SU-DHL-6 (cell line): ENCODE data around the gene UBTF.
"Not testable (repeated sequence)": the region's sequence is repeated elsewhere in the genome, so short reads cannot be mapped to it uniquely, and the experiment has no call there.

ENCODE experiments used
- EZH2phosphoT487 ChIP-seq: fragments of 200-600 bp; sonication (generic), shearing (Covaris generic); conservative IDR thresholded peaks from 2 replicates; pipeline ENCODE4 v1.6.1; 2018; ENCODE audit warnings: mild to moderate bottlenecking, antibody characterized with exemption, low read length, moderate library complexity, mixed read lengths
- TF ChIP-seq, protein P1 (sequence below): fragments of 200-600 bp; sonication (generic); IDR thresholded peaks from one replicate; pipeline ENCODE4 v1.5.1; 2017; ENCODE audit warnings: antibody characterized with exemption, mild to moderate bottlenecking, low read length, moderate library complexity; ENCODE audit not compliant: insufficient read depth, poor library complexity, severe bottlenecking

DNA sequence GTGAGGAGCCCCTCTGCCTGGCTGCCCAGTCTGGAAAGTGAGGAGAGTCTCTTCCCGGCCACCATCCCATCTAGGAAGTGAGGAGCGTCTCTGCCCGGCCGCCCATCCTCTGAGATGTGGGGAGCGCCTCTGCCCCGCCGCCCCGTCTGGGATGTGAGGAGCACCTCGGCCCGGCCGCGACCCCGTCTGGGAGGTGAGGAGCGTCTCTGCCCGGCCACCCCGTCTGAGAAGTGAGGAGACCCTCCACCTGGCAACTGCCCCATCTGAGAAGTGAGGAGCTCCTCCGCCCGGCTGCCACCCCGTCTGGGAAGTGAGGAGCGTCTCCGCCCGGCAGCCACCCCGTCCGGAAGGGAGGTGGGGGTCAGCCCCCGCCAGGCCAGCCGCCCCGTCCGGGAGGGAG lies 18.4 kb upstream of the UBTF start:
- TF ChIP-seq, protein P1, sequence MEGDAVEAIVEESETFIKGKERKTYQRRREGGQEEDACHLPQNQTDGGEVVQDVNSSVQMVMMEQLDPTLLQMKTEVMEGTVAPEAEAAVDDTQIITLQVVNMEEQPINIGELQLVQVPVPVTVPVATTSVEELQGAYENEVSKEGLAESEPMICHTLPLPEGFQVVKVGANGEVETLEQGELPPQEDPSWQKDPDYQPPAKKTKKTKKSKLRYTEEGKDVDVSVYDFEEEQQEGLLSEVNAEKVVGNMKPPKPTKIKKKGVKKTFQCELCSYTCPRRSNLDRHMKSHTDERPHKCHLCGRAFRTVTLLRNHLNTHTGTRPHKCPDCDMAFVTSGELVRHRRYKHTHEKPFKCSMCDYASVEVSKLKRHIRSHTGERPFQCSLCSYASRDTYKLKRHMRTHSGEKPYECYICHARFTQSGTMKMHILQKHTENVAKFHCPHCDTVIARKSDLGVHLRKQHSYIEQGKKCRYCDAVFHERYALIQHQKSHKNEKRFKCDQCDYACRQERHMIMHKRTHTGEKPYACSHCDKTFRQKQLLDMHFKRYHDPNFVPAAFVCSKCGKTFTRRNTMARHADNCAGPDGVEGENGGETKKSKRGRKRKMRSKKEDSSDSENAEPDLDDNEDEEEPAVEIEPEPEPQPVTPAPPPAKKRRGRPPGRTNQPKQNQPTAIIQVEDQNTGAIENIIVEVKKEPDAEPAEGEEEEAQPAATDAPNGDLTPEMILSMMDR: not testable (repeated sequence)
- not testable (repeated sequence) for TF ChIP-seq EZH2phosphoT487
